GM18867 (cell line): Measurements from ENCODE around the gene TCP11.

Experiments used
- ATAC-seq: cut with Tn5 transposase; IDR thresholded peaks from one replicate; pipeline ENCODE4 v1.9.1; 2021; ENCODE audit warnings: mild to moderate bottlenecking, moderate library complexity; ENCODE audit not compliant: unreplicated experiment

TCP11 gene

GRCh38 chr6:35173427-35174087 lies 32.4 kb upstream of the TCP11 start:
- no peak for ATAC-seq

GRCh38 chr6:35173044-35173426 lies 31.9 kb upstream of the TCP11 start:
- ATAC-seq = no peak

- no peak for ATAC-seq
These were observed 29.8 kb upstream of the TCP11 start for GRCh38 chr6:35170891-35171290.

GRCh38 chr6:35170166-35170565 lies 29.0 kb upstream of the TCP11 start:
- ATAC-seq = no peak

GRCh38 chr6:35168461-35168861 lies 27.3 kb upstream of the TCP11 start:
- ATAC-seq = no peak

GRCh38 chr6:35167505-35167904 lies 26.4 kb upstream of the TCP11 start:
- no peak for ATAC-seq

- no peak for ATAC-seq
These were observed 25.4 kb upstream of the TCP11 start for GRCh38 chr6:35166520-35166919.

GRCh38 chr6:35166116-35166515 lies 25.0 kb upstream of the TCP11 start:
- ATAC-seq = no peak

GRCh38 chr6:35165630-35166071 lies 24.5 kb upstream of the TCP11 start:
- no peak for ATAC-seq

GRCh38 chr6:35164868-35165267 lies 23.7 kb upstream of the TCP11 start:
- no peak for ATAC-seq

- ATAC-seq = no peak
These were observed 23.1 kb upstream of the TCP11 start for GRCh38 chr6:35164277-35164676.

- no peak for ATAC-seq
These were observed 22.7 kb upstream of the TCP11 start for GRCh38 chr6:35163836-35164235.

GRCh38 chr6:35161776-35162607 lies 20.9 kb upstream of the TCP11 start:
- ATAC-seq = no peak

- ATAC-seq = no peak
These were observed 20.1 kb upstream of the TCP11 start for GRCh38 chr6:35161266-35161665.

- ATAC-seq = no peak
These were observed 19.5 kb upstream of the TCP11 start for GRCh38 chr6:35160642-35161041.

- no peak for ATAC-seq
These were observed 17.4 kb upstream of the TCP11 start for GRCh38 chr6:35158520-35158919.

GRCh38 chr6:35154947-35155346 lies 13.8 kb upstream of the TCP11 start:
- ATAC-seq = no peak

GRCh38 chr6:35154262-35154661 lies 13.1 kb upstream of the TCP11 start:
- no peak for ATAC-seq

- ATAC-seq = no peak
These were observed 11.0 kb upstream of the TCP11 start for GRCh38 chr6:35152067-35152707.

GRCh38 chr6:35151466-35151865 lies 10.3 kb upstream of the TCP11 start:
- ATAC-seq = no peak

- no peak for ATAC-seq
These were observed 8.9 kb upstream of the TCP11 start for GRCh38 chr6:35149891-35150566.
